ENCODE results near the gene DOCK6. TPM values are rescaled to one million over a fixed set of nuclear protein-coding genes. Genes with fewer than 3 reads are reported as not detected.

Gene DOCK6
- total RNA-seq, 1 experiment from 2014 or later: 82.4 TPM

DNA sequence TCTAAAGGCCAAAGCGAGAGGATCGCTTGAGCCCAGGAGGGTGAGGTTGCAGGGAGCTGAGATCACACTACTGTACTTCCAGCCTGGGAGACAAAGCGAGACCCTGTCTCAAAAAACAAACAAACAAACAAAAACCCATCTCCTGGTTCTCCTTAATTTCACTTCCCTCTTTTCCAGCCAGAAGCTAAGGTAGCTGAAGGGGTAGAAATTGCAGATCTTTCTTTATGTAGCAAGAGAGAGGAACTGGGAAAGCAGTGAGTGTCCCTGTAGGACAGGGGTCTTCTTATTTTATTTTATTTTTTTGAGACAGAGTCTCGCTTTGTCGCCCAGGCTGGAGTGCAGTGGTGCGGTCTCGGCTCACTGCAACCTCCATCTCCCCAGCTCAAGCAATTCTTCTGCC lies 29.1 kb upstream of the DOCK6 start (continued):
- TF ChIP-seq, protein P1, sequence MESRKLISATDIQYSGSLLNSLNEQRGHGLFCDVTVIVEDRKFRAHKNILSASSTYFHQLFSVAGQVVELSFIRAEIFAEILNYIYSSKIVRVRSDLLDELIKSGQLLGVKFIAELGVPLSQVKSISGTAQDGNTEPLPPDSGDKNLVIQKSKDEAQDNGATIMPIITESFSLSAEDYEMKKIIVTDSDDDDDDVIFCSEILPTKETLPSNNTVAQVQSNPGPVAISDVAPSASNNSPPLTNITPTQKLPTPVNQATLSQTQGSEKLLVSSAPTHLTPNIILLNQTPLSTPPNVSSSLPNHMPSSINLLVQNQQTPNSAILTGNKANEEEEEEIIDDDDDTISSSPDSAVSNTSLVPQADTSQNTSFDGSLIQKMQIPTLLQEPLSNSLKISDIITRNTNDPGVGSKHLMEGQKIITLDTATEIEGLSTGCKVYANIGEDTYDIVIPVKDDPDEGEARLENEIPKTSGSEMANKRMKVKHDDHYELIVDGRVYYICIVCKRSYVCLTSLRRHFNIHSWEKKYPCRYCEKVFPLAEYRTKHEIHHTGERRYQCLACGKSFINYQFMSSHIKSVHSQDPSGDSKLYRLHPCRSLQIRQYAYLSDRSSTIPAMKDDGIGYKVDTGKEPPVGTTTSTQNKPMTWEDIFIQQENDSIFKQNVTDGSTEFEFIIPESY (IDR thresholded peaks at IDR 0.05; ENCODE audit: extremely low read depth, insufficient replicate concordance, low read length): no peak
- TF ChIP-seq SRF (IDR thresholded peaks at IDR 0.05; ENCODE audit: low read depth): no peak
- no peak for TF ChIP-seq EZH2phosphoT487 (IDR thresholded peaks at IDR 0.05; ENCODE audit: borderline replicate concordance)

DNA sequence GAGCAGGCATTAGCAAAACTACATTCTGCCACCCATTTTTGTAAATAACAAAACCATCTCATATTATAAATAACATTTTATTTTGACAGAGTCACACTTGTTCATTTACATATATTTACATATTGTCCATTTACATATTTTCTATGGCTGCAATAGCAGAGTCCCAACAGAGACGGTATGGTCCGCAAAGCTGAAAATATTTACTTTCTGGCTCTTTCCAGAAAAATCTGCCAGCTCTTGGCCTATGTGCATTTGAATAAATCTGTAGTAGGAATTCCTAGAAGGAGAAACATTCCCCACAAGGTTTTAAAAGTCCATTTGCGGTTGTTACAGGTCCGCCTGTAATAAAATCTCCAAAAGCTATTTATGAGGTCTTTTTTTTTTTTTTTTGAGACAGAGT lies 27.9 kb upstream of the DOCK6 start:
- Histone ChIP-seq H3K4me2 (ENCODE audit: low read length) (no peak overlapping the region), H3K27ac (ENCODE audit: low read depth, low read length) (no peak overlapping the region), H3K27me3 (ENCODE audit: insufficient read depth, low read length) (no peaks in the 10 kb centered on the region), H4K20me1 (ENCODE audit: insufficient read depth) (no peaks in the 10 kb centered on the region), H3K4me1 (ENCODE audit: control insufficient read depth in 1 of 2, insufficient read depth in 2 of 2, low read length in 2 of 2) (peaks cover 9 to 15% of the 10 kb centered on the region in 2 experiments), H3K4me3 (replicated peaks in 1 of 2; ENCODE audit: low read depth in 1 of 2, low read length in 2 of 2) (no peak overlapping the region), H3K9ac (ENCODE audit: low read length) (no peak overlapping the region), H3K79me2 (ENCODE audit: insufficient read depth, low read length) (no peaks in the 10 kb centered on the region), H2AFZ (ENCODE audit: low read depth, low read length, poor library complexity, severe bottlenecking) (no peak overlapping the region), H3K9me3 (ENCODE audit: control insufficient read depth in 1 of 2, insufficient read depth in 1 of 2, low read depth in 1 of 2, low read length in 2 of 2) (no peaks in the 10 kb centered on the region), H3K36me3 (ENCODE audit: control insufficient read depth in 1 of 2, insufficient read depth in 2 of 2, low read length in 2 of 2) (no peaks in the 10 kb centered on the region), H3K9me2 (ENCODE audit: insufficient read depth) (no peaks in the 10 kb centered on the region)
- intact Hi-C loops (cut with micrococcal nuclease): loop anchor here (5.0 kb wide), 2 partner anchors 92 to 147 kb away; partner anchors contain the start of genes EPOR, ODAD3 and PRKCSH
- TF ChIP-seq TCF7L2 (IDR thresholded peaks at IDR 0.05; ENCODE audit: borderline replicate concordance, extremely low read depth, insufficient read depth, insufficient read length) (no peak), YY1 (IDR thresholded peaks at IDR 0.05; ENCODE audit: extremely low read depth, insufficient replicate concordance, low read depth, low read length) (no peak), FOSL1 (IDR thresholded peaks at IDR 0.05; ENCODE audit: low read depth) (no peak), CBX3 (IDR thresholded peaks at IDR 0.05; ENCODE audit: low read depth) (no peak), ZNF274 (IDR thresholded peaks at IDR 0.05; ENCODE audit: low read depth, low read length) (no peak), SP1 (IDR thresholded peaks at IDR 0.05; ENCODE audit: low read depth) (no peak)
- DNase-seq (ENCODE audit: low read depth, low spot score) (no peak), ATAC-seq (no peak)
- POLR2A ChIA-PET: interaction anchor here (0.6 kb wide), 1 partner anchor 283 kb away, joined by 3 read pairs; no protein-coding TSS in a partner anchor
- BruUV-seq (replicated peaks): no TSS peak
- CTCF ChIA-PET: no interaction called here
- RAD21 ChIA-PET (ENCODE audit: low non-redundant PET in 1 of 2, low total read pairs in 2 of 2, uncharacterized antibody in 2 of 2, unreplicated experiment in 2 of 2): no interaction called here
